Measurements from ENCODE around the gene BLTP1.

The BLTP1 gene

DNA sequence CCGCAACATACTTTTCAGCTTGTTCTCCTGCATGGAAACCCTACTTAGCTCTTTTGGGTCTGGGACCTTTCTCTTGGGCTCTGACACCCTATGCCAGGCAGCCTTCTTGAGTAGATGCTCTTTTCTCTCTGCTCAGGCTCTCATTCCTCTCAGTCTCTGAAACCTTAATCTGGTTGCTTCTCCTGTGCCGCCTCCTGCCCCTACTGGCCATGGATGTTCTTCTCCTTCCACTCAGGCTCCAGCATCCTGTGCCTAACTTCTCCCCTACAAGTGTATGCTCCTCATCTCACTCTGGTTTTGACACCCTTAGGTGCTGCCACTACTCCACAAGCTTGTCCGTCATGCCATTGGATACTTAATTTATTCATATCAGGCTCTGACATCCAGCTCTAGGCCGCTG is 15.2 kb downstream of the BLTP1 start:
- H3K4me3 ChIP-seq (ENCODE audit: low read length) = no peak overlapping the region
- DNase-seq (ENCODE audit: low read depth, low spot score) = no peak

DNA sequence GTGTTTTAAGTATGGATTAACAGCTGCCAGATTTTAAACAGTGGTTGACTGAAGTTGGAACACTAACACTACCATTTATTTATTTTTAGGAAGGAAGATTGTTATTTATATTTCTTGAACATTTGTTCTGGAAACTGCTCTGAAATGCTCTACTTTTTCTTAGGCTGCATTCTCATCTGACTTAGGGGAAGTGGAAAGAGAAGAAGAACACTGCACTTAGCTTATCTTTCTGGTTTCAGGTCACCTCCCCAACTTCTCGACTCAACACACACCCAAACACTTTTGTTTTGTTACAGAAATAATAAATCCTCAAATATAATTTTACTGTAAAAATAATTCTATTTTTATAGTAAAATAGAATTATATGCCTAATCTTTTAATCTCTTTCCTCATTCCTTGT is 18.6 kb downstream of the BLTP1 start:
- H3K4me3 ChIP-seq (ENCODE audit: low read length) = no peak overlapping the region
- DNase-seq (ENCODE audit: low read depth, low spot score) = no peak

DNA sequence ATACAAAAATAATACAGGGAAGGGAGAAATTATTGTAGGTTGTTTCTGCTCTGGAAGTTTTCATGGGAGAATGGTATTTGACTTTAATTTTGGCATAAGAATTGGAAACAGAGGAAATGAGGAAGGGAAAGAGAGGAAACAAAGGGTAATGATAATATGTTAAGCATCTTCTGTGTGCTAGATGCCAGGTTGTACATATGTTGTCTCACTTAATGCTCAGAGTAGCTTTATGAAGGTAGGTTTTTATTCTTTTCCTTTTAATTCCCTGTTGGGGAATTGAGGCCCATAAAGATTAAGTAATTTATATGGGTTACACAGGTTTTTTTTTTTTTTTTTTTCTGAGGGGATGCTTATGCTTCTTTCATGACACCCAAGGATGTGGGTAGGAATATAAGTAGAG is 19.2 kb downstream of the BLTP1 start:
- no peak overlapping the region for H3K4me3 ChIP-seq (ENCODE audit: low read length)
- DNase-seq (ENCODE audit: low read depth, low spot score) = no peak

DNA sequence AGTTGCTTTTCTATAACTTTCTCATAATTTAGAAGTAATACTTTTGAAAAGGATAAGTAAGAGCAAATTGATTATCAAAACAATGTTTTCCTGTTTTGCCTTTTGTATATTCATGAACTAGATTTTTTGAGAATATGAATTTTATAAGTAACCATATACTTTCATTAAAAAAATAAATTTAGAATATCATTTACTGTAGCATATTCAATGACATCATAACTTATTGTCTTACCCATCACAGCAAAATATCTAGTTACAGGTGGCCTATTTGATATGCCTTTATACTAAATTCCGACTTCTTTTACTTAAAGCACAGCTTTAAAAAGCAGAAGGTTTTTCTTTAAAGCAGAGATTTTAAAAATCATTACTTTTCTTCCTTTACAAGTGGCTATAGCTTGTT is 20.1 kb downstream of the BLTP1 start:
- no peak overlapping the region for H3K4me3 ChIP-seq (ENCODE audit: low read length)
- no peak for DNase-seq (ENCODE audit: low read depth, low spot score)

DNA sequence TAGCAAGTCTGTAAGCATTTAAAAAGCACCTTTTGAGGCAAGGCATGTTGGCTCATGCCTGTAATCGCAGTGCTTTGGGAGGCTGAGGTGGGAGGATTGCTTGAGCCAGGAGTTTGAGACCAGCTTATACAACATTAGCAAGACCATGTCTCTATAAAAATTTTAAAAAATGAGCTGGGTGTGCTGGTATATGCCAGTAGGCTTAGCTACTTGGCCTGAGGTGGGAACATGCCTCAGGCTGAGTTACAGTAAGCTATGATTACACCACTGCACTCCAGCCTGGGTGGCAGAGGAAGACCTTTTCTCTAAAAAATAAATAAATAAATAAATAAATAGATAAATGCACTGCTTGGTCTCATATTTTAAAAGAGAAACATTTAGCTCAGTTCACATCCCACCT is 26.8 kb downstream of the BLTP1 start:
- no peak overlapping the region for H3K4me3 ChIP-seq (ENCODE audit: low read length)
- no peak for DNase-seq (ENCODE audit: low read depth, low spot score)

DNA sequence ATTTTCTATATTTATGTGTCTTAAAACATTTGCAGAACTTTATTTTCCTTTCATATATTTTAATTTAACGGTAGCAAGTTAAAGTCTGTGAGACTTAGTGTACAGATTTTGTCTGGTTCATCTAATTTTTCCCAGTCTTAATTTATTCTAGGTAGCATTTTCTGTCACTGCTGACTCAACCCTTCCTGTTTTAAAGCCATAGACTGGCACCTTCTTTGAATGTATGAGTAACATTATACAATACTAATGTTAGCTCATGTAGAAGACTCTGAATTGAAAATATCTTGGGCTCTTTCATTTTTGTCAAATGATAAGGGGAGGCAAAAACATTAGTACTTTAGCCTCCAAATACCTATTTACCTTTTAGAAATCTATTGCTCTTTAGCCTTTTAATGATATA is 43.6 kb downstream of the BLTP1 start:
- no peak overlapping the region for H3K4me3 ChIP-seq (ENCODE audit: low read length)
- no peak for DNase-seq (ENCODE audit: low read depth, low spot score)
